ENCODE measurements around the gene RBM18.

- TF ChIP-seq, protein P1, sequence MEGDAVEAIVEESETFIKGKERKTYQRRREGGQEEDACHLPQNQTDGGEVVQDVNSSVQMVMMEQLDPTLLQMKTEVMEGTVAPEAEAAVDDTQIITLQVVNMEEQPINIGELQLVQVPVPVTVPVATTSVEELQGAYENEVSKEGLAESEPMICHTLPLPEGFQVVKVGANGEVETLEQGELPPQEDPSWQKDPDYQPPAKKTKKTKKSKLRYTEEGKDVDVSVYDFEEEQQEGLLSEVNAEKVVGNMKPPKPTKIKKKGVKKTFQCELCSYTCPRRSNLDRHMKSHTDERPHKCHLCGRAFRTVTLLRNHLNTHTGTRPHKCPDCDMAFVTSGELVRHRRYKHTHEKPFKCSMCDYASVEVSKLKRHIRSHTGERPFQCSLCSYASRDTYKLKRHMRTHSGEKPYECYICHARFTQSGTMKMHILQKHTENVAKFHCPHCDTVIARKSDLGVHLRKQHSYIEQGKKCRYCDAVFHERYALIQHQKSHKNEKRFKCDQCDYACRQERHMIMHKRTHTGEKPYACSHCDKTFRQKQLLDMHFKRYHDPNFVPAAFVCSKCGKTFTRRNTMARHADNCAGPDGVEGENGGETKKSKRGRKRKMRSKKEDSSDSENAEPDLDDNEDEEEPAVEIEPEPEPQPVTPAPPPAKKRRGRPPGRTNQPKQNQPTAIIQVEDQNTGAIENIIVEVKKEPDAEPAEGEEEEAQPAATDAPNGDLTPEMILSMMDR (IDR thresholded peaks at IDR 0.05), result no peak
- no peak for TF ChIP-seq POLR2A (IDR thresholded peaks at IDR 0.05)
Measured at GRCh38 chr9:122252796-122253195, 11.8 kb downstream of the RBM18 start.
